Spinal cord (tissue), 10 donors: ENCODE results near the gene KMT5B. TPM values are rescaled to one million over a fixed set of nuclear protein-coding genes. Genes with fewer than 3 reads are reported as not detected.

Experiments
- DNase-seq, 6 donors: peaks; one replicate each; pipeline versions ENCODE4 v3.0.0 to v3.0.0-alpha.2; 2013 to 2015; ENCODE audit warnings: low spot score in 6 of 6, low read depth in 4 of 6
- H3K27ac ChIP-seq: one replicate; pipeline ENCODE4 v1.5.1; 2013; ENCODE audit warnings: low read depth, low read length, control low read depth
- H3K27me3 ChIP-seq: one replicate; pipeline ENCODE4 v1.6.1; 2013; ENCODE audit warnings: low read length; ENCODE audit not compliant: control insufficient read depth, insufficient read depth
- H3K36me3 ChIP-seq: one replicate; pipeline ENCODE4 v1.6.1; 2013; ENCODE audit warnings: low read length; ENCODE audit not compliant: control insufficient read depth, insufficient read depth
- H3K4me1 ChIP-seq: one replicate; pipeline ENCODE4 v1.6.1; 2013; ENCODE audit warnings: low read length; ENCODE audit not compliant: control insufficient read depth, insufficient read depth
- H3K4me3 ChIP-seq: one replicate; pipeline ENCODE4 v1.5.1; 2013; ENCODE audit warnings: low read depth, low read length, control low read depth
- H3K9me3 ChIP-seq: one replicate; pipeline ENCODE4 v1.6.1; 2013; ENCODE audit warnings: low read length; ENCODE audit not compliant: control insufficient read depth, insufficient read depth
- WGBS: methylation state at CpG from one replicate; pipeline ENCODE4 v1.1.5; 2013; ENCODE audit warnings: missing lambda C conversion rate; ENCODE audit not compliant: insufficient coverage; 5-methylcytosine and 5-hydroxymethylcytosine counted together
- polyA plus RNA-seq, 2 donors: library from polyadenylated mRNA; unstranded; fragments of 120-200 nt; gene quantifications; one replicate each; pipeline ENCODE4 v1.2.1, GENCODE V29; 2013; ENCODE audit not compliant: insufficient read length in 2 of 2
- total RNA-seq, 2 donors: library from RNA; depleted of rRNA in 1 of 2; stranded (reverse); fragments of 120-200 nt in 1 of 2; fragments of >200 nt in 1 of 2; gene quantifications; one replicate each; pipeline versions ENCODE4 v1.2.3 to v1.2.4, GENCODE V29; 2013 to 2014
- donor health status: healthy.

The KMT5B gene
- total and polyA plus RNA-seq, 4 donors, result 61.7 to 69.5 (median 65.6) TPM

GRCh38 chr11:68223275-68223674 is 10.2 kb upstream of the KMT5B start:
- no peak overlapping the region for H3K27ac ChIP-seq
- no peak for DNase-seq
- no peaks in the 10 kb centered on the region for H3K27me3 ChIP-seq
- 70% methylated on average over 5 of the region's 6 CpGs for WGBS
- no peaks in the 10 kb centered on the region for H3K36me3 ChIP-seq
- no peak overlapping the region for H3K4me3 ChIP-seq
- H3K4me1 ChIP-seq, result no peaks in the 10 kb centered on the region
- no peaks in the 10 kb centered on the region for H3K9me3 ChIP-seq

- H3K4me1 ChIP-seq, result peaks cover under 1% of the 10 kb centered on the region
- 91% methylated on average over 1 of the region's 5 CpGs for WGBS
- H3K9me3 ChIP-seq, result no peaks in the 10 kb centered on the region
- no peak overlapping the region for H3K27ac ChIP-seq
- no peak for DNase-seq
- no peaks in the 10 kb centered on the region for H3K36me3 ChIP-seq
- no peaks in the 10 kb centered on the region for H3K27me3 ChIP-seq
- no peak overlapping the region for H3K4me3 ChIP-seq
These were observed 8.3 kb upstream of the KMT5B start for GRCh38 chr11:68221406-68221805.

GRCh38 chr11:68216171-68216938 is 3.3 kb upstream of the KMT5B start:
- H3K27me3 ChIP-seq, result no peaks in the 10 kb centered on the region
- H3K36me3 ChIP-seq, result no peaks in the 10 kb centered on the region
- no peak for DNase-seq
- no peak overlapping the region for H3K4me3 ChIP-seq
- no peak overlapping the region for H3K27ac ChIP-seq
- no peaks in the 10 kb centered on the region for H3K9me3 ChIP-seq
- peaks cover 30% of the 10 kb centered on the region for H3K4me1 ChIP-seq
- WGBS, result 84% methylated on average over 22 of the region's 22 CpGs

GRCh38 chr11:68215524-68216170 is 2.6 kb upstream of the KMT5B start:
- no peak for DNase-seq
- H3K9me3 ChIP-seq, result no peaks in the 10 kb centered on the region
- H3K4me3 ChIP-seq, result no peak overlapping the region
- H3K36me3 ChIP-seq, result no peaks in the 10 kb centered on the region
- no peaks in the 10 kb centered on the region for H3K27me3 ChIP-seq
- peaks cover 35% of the 10 kb centered on the region for H3K4me1 ChIP-seq
- no peak overlapping the region for H3K27ac ChIP-seq
- WGBS, result 86% methylated on average over 6 of the region's 6 CpGs

- peaks cover 35% of the 10 kb centered on the region for H3K4me1 ChIP-seq
- no peaks in the 10 kb centered on the region for H3K27me3 ChIP-seq
- no peaks in the 10 kb centered on the region for H3K9me3 ChIP-seq
- no peak overlapping the region for H3K4me3 ChIP-seq
- H3K36me3 ChIP-seq, result no peaks in the 10 kb centered on the region
- 52% methylated on average over 11 of the region's 15 CpGs for WGBS
- DNase-seq, result peak in 2 of 6 donors; percentile 33 to 57
- H3K27ac ChIP-seq, result no peak overlapping the region
These were observed 2.0 kb upstream of the KMT5B start for GRCh38 chr11:68215087-68215445.

- Histone ChIP-seq H3K9me3 (no peaks in the 10 kb centered on the region), H3K27ac (peak overlapping the region; percentile 96), H3K4me1 (peaks cover 40% of the 10 kb centered on the region), H3K36me3 (no peaks in the 10 kb centered on the region), H3K4me3 (peak overlapping the region; percentile 90), H3K27me3 (no peaks in the 10 kb centered on the region)
- WGBS, result 11% methylated on average over 56 of the region's 58 CpGs
- peak in 2 of 6 donors; percentile 68 to 77 for DNase-seq
These were observed 1.3 kb upstream of the KMT5B start for GRCh38 chr11:68214173-68215086.

- WGBS, result under 1% methylated on average over 87 of the region's 90 CpGs
These were observed 568 bp upstream of the KMT5B start for GRCh38 chr11:68213555-68214172.

GRCh38 chr11:68212421-68213134 is 518 bp downstream of the KMT5B start:
- peak in 3 of 6 donors; percentile 33 to 88 (median 82) for DNase-seq
- peak overlapping the region; percentile 75 for H3K27ac ChIP-seq
- H3K4me1 ChIP-seq, result peaks cover 47% of the 10 kb centered on the region
- no peaks in the 10 kb centered on the region for H3K9me3 ChIP-seq
- under 1% methylated on average over 72 of the region's 80 CpGs for WGBS
- H3K4me3 ChIP-seq, result peak overlapping the region; percentile 77
- no peaks in the 10 kb centered on the region for H3K27me3 ChIP-seq
- H3K36me3 ChIP-seq, result no peaks in the 10 kb centered on the region

More at GRCh38 chr11:68213555-68214172, 568 bp upstream of the KMT5B start:
- H3K27me3 ChIP-seq, result no peaks in the 10 kb centered on the region
- H3K36me3 ChIP-seq, result no peaks in the 10 kb centered on the region
- peak; percentile 87 to 99 (median 92) for DNase-seq
- peaks cover 45% of the 10 kb centered on the region for H3K4me1 ChIP-seq
- H3K4me3 ChIP-seq, result peak overlapping the region; percentile 90
- peak overlapping the region; percentile 96 for H3K27ac ChIP-seq
- no peaks in the 10 kb centered on the region for H3K9me3 ChIP-seq
